Measurements from ENCODE around the gene URB1. TPM values are rescaled to one million over a fixed set of nuclear protein-coding genes. Genes with fewer than 3 reads are reported as not detected.
"Not testable (repeated sequence)": the region's sequence is repeated elsewhere in the genome, so short reads cannot be mapped to it uniquely, and the experiment has no call there.

The URB1 gene
- polyA plus RNA-seq, 12 donors, result 11.3 to 19.3 (median 13.2) TPM; not detected in 1

DNA sequence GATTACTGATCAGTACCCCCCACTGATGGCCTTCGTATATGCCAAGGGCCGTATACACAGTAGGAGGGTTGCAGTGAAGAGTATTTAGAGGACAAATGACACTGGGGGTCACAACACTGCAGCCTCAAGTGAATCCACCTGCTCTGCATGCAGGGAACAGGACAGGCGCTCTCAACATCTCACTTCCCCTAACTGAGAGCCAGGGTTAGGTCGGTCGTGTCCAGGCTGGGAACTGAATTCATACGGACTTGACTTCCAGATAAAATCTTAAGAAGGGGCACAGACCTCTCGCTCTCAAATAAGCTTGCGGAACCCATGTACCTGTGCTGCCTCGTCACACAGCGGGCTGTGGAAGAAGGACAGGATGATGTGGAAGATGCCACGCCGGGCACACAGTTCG lies 71.3 kb downstream of the URB1 start:
- no peak for DNase-seq

DNA sequence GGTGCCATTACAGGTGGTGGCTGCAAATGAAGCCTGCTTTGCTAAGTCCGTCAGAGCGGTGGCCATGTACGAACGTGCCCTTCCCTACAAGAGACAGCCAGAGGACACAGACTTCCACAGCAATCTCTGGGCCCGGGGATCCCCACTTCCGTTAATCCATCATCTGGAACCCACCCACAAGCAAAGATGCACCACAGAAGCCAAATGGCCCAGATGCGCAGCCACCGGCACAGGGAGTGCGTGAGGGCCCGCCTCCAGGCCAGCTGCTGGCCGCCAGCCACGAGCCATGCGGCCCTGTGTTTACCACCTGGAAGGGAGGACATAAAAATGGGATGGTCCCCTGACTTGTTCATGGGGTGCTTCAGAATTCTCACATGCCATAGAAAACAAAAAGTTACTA lies 72.1 kb downstream of the URB1 start:
- no peak for DNase-seq

GRCh38 chr21:32320059-32320458 lies 72.8 kb downstream of the URB1 start:
- no peak for DNase-seq

DNA sequence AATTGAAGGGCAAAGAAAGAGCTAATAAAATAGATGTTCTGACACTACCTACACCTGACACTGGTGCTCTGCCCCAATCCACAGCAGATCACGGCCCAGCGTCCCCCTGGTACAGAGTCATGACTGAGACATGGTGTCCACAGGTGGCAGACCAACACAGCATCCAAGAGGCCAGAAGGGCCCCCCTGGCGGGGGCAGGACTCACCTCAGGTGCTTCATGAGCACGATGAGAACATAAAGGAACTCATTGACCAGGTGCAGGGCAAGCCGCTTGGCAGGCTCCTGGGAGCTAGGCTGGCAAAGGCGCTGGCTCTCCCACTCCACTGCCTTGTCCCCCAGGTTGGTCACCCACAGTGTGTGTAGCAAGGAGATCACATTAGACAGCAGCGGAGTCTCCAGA lies 73.8 kb downstream of the URB1 start:
- DNase-seq, result no peak

DNA sequence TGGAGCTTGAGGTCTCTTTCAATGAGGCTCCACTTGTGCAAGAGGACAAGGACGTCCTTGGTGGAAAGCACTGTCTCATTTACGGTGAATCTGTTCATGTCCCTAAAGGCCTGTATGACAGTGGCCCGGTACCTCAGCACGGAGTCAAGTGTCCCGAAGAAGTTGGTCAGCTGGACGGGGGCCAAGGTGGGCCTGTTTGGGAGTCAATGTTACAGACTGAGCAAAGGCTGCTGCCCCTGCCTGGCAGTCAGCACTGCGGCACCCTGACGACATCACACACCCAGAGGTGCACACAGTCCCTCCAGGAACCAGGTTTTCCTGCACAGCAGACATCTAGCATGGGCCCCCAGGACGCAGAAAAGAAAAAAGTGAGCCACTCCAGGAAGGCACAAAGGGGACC lies 75.1 kb downstream of the URB1 start:
- no peak for DNase-seq

GRCh38 chr21:32316361-32317215 lies 76.2 kb downstream of the URB1 start:
- DNase-seq, result no peak

- DNase-seq, result no peak
Observed at GRCh38 chr21:32315511-32316281, 77.1 kb downstream of the URB1 start.

- DNase-seq, result no peak
Observed at GRCh38 chr21:32314806-32315205, 78.0 kb downstream of the URB1 start.

GRCh38 chr21:32312976-32313375 lies 79.8 kb downstream of the URB1 start:
- no peak for DNase-seq

DNA sequence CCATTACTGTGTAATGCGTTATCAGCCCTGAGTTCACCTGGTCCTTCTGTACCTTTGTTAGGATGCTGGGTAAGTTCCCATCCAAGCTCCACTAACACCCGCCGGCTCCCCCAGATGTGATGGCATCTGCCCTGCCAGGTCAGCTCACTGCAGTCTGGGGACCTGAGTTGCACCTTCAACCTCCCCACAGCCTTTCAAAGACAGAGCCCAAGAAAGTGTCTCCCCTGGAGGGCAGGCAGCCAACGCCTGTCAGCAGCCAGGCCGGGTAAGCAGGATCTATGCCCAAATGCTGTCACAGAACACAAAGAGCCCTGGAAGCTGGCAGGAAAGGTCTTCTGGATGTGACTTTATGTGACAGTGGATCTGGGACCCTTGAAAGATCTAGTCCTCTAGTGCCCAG lies 80.5 kb downstream of the URB1 start:
- DNase-seq, result no peak

DNA sequence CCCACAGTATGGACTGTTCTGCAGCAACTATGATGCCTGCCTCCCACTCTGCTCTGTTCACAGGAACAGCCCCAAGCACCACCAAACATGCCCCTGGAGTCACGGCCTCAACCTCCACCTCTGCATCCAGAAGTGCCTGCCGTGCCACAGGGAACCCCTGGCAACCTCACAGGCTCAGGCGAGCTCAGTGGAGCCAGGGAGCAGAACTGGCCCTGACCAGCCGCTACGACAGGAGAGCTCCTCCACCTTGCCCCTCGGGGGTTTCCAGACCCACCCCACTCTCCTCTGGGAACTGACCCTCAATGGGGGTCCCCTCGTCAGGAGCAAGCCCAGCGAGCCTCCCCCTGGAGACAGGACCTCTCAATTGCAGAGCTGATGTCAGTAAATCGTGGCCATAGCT lies 81.2 kb downstream of the URB1 start:
- DNase-seq, result no peak

- not testable (repeated sequence) for DNase-seq
Observed at GRCh38 chr21:32310976-32311375, 81.8 kb downstream of the URB1 start.

- DNase-seq, result no peak
Observed at GRCh38 chr21:32309906-32310460, 82.8 kb downstream of the URB1 start.

DNA sequence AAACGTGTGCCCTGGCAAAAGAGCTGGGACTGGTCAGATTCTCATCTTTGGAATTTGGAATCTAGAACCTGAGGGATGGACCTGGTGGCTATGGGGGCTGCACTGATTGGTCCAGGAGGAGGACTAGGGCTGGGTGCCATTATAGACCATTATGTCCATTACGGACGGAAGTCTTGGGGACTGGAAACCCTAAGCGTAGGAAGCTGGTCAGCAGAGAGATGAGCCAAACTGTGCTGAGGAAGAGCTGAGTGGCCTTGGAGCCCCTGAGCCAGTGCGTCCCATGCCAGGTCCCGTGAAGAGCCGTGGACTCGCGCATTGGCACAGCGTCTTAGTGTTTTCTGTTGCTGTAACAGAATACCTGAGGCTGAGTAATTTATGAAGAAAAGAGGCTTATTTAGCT lies 84.1 kb downstream of the URB1 start:
- no peak for DNase-seq

DNA sequence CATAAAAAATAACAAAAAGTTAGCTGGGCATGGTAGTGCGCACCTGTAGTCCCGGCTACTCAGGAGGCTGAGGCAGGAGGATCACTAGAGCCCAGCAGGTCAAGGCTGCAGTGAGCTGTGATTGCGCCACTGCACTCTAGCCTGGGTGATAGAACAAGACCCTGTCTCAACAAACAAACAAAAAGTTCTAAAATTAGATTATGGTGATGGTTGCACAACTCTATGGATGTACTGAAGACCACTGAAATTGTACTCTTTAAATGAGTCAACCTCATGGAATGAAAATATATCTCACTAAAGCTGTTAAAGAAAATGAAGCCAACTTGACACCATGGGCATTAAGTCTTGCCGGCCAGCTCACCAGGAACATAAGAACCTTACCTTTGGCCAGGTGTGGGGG lies 85.1 kb downstream of the URB1 start:
- DNase-seq, result no peak

GRCh38 chr21:32306021-32306780 lies 86.6 kb downstream of the URB1 start:
- no peak for DNase-seq

- no peak for DNase-seq
Observed at GRCh38 chr21:32304998-32305397, 87.8 kb downstream of the URB1 start.

DNA sequence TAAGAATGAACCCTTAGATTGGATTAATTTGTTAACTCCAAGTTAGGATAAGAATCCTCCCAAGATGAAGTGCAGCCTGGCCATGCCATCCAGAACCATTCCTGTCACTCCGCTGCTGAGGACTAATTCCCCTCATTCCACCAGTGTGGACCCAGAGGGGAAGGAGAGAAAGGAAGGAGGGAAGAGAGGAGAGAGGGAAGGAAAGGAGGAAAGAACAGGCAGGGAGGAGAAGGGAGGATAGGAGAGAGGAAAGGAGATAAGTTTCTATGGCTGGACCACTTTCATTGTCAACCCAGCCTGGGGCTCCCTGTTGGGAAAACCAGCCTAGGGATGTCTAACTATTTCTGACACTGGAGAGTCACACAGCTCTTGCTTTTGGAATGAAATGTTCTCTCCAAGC lies 89.4 kb downstream of the URB1 start:
- no peak for DNase-seq

DNA sequence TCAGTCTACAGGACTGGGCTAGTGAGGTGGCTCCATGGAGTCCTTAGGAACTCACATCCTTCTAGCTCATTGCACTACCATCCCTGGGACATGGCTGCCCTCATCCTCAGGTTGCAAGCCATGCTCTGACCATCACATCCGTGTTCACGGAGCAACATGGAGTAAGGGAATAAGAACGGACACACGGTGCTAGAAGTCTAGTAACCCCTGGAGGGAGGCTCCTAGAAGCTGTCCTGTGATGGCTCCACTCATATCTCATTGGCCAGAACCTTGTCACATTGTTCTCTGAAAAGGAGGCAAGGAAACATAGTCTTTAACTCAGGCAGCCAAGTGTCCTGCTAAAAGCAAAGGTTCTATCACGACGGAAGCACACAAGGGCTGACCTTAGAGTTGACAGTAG lies 90.3 kb downstream of the URB1 start:
- DNase-seq, result no peak

DNA sequence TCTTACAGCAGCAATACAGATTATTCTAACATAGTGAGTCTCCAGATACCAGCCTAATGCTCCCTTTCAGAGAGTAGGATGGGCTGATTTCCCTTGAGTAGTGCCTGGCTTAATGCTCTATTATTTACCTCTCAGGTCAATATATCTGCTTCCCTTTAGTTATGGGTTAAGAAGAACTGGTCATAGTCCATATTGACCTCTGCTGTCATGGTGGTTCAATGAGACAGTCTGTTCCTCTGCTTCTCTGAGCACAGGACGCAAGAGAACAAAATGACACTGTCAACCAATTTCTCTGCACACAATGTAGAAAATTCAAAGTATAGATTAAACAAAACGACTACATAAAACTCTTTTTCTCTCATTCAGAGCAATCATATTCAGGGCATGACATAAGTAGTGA lies 91.2 kb downstream of the URB1 start:
- DNase-seq, result no peak

DNA sequence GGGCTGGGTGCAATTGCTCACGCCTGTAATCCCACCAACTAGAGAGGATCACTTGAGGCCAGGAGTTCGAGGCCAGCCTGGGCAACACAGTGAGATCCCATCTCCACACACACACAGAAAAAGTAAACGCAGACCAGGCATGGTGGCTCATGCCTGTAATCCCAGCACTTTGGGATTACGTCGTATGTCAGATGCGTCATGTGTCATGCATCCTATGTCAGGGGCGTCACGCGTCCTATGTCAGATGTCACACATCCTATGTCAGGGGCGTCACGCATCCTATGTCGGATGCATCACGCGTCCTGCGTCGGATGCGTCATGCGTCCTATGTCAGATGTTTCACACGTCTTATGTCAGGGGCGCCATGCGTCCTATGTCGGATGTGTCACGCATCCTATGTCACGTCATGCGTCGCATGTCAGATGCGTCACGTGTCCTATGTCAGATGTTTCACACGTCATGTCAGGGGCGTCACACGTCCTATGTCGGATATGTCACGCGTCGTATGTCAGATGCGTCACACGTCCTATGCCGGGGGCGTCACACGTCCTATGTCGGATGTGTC lies 92.6 kb downstream of the URB1 start:
- no peak for DNase-seq

- no peak for DNase-seq
Observed at GRCh38 chr21:32299695-32300094, 93.1 kb downstream of the URB1 start.

Data from muscle of arm (tissue), 12 donors.